Measurements from ENCODE around the gene CCDC116. TPM values are rescaled to one million over a fixed set of nuclear protein-coding genes. Genes with fewer than 3 reads are reported as not detected.

CCDC116 gene
- total RNA-seq (0.27 TPM), polyA plus RNA-seq (ENCODE audit: insufficient read depth in 1 of 8, insufficient read length in 8 of 8, low replicate concordance in 1 of 8) (under 1 TPM; 0.09 to 0.53 (median 0.34) TPM)
- long read RNA-seq, donor 1: 0 reads
- long read RNA-seq, donor 2: 0 reads
- long read RNA-seq, donor 3: 0 reads
- long read RNA-seq, donor 4: 0 reads
- long read RNA-seq, donor 5: 0 reads
- long read RNA-seq, donor 6: 0 reads
- long read RNA-seq, donor 7: 0 reads
- long read RNA-seq, donor 8: 0 reads
- long read RNA-seq, donor 9: 0 reads
- long read RNA-seq, donor 10: 0 reads
- long read RNA-seq, donor 11: 0 reads

DNA sequence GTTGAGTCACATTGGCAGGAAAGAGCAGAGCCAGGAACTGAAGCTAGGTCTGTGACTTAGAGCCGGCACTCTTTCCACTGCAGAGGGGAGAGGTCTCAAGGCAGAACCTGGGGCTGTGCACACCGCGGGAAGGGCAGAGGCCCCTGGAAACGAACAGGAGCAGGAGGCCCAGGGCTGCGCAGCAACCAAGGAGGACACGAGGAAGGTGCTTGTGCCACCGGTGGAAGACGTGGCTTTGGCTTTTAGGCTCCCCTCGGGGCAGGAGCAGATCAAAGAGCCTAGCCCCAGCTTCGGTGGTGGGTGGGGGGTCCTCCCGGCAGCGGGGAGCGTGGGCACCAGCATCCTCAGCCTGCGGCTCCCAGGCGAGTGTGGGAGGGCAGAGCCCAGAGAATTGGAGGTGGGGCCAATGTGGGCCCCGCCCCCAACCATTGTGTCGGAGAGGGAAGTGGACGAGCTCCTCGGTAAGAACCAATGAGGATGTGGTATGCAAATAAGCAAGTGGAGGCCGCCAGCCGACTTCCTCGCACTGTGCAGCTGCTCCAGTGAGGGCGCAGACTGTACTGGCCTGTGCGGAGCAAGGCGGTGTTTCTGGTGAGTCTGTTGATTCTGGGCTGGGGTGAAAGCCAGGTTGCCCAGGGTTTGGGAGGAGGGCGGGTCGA, at the start of gene CCDC116:
CCDC116 (plus strand) TSS at position 524 of the 659 bp plus-strand sequence. CDS start 422 bp downstream, outside the sequence.
- H3K36me3 ChIP-seq (ENCODE audit: control insufficient read depth, insufficient read depth, low read length): no peaks in the 10 kb centered on the region
- no peak for DNase-seq
- H3K4me1 ChIP-seq (ENCODE audit: control insufficient read depth, insufficient read depth, low read length): peaks cover 6% of the 10 kb centered on the region
- H3K27me3 ChIP-seq (ENCODE audit: control insufficient read depth, insufficient read depth, low read length): no peaks in the 10 kb centered on the region
- H3K9me3 ChIP-seq (replicated peaks; ENCODE audit: control insufficient read depth, low read depth, low read length): no peaks in the 10 kb centered on the region
- no peak within 1 kb of the TSS for H3K27ac ChIP-seq (ENCODE audit: low read length)
- H3K4me3 ChIP-seq (ENCODE audit: low read length): no peak within 1 kb of the TSS
- WGBS (ENCODE audit: insufficient coverage): 75% methylated on average over 27 of the region's 27 CpGs

GRCh38 chr22:21582801-21583740, 49.5 kb upstream of the CCDC116 start:
- DNase-seq: no peak
- H3K27me3 ChIP-seq (ENCODE audit: control insufficient read depth, insufficient read depth, low read length): no peaks in the 10 kb centered on the region
- H3K9me3 ChIP-seq (replicated peaks; ENCODE audit: control insufficient read depth, low read depth, low read length): no peaks in the 10 kb centered on the region
- no peak overlapping the region for H3K27ac ChIP-seq (ENCODE audit: low read length)
- peaks cover 11% of the 10 kb centered on the region for H3K36me3 ChIP-seq (ENCODE audit: control insufficient read depth, insufficient read depth, low read length)
- 70% methylated on average over 7 of the region's 10 CpGs for WGBS (ENCODE audit: insufficient coverage)
- H3K4me1 ChIP-seq (ENCODE audit: control insufficient read depth, insufficient read depth, low read length): peaks cover 14% of the 10 kb centered on the region
- H3K4me3 ChIP-seq (ENCODE audit: low read length): no peak overlapping the region

DNA sequence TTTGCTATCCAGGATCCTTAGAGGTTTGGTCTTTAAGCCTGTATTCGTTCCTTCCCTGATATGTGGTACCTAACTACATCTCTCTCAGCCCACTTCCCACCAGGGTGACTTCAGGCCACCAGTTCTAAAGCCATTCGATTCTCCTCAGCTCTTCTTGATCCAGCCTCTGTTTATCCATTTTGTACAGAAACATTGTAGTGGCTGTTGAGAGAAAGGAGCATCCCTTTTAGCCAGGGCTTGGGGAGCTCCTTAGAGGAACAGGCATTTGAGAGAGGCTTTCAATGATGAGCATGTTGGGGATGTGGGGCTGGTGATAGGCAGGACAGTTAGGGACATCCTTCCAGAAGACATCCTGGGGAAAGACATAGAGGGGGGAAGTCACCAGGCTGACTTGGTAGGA, 47.2 kb upstream of the CCDC116 start:
- H3K4me1 ChIP-seq (ENCODE audit: control insufficient read depth, insufficient read depth, low read length): peaks cover 16% of the 10 kb centered on the region
- no peaks in the 10 kb centered on the region for H3K9me3 ChIP-seq (replicated peaks; ENCODE audit: control insufficient read depth, low read depth, low read length)
- no peaks in the 10 kb centered on the region for H3K27me3 ChIP-seq (ENCODE audit: control insufficient read depth, insufficient read depth, low read length)
- no peak overlapping the region for H3K4me3 ChIP-seq (ENCODE audit: low read length)
- peaks cover 6% of the 10 kb centered on the region for H3K36me3 ChIP-seq (ENCODE audit: control insufficient read depth, insufficient read depth, low read length)
- no CpG with 5 or more reads among the region's 2 CpGs for WGBS (ENCODE audit: insufficient coverage)
- no peak overlapping the region for H3K27ac ChIP-seq (ENCODE audit: low read length)
- no peak for DNase-seq

GRCh38 chr22:21587803-21588611, 44.6 kb upstream of the CCDC116 start:
- H3K27me3 ChIP-seq (ENCODE audit: control insufficient read depth, insufficient read depth, low read length): no peaks in the 10 kb centered on the region
- H3K36me3 ChIP-seq (ENCODE audit: control insufficient read depth, insufficient read depth, low read length): peaks cover 14% of the 10 kb centered on the region
- peak; percentile 57 for DNase-seq
- 80% methylated on average over 2 of the region's 4 CpGs for WGBS (ENCODE audit: insufficient coverage)
- no peaks in the 10 kb centered on the region for H3K9me3 ChIP-seq (replicated peaks; ENCODE audit: control insufficient read depth, low read depth, low read length)
- H3K4me1 ChIP-seq (ENCODE audit: control insufficient read depth, insufficient read depth, low read length): peaks cover 26% of the 10 kb centered on the region
- H3K4me3 ChIP-seq (ENCODE audit: low read length): no peak overlapping the region
- no peak overlapping the region for H3K27ac ChIP-seq (ENCODE audit: low read length)

DNA sequence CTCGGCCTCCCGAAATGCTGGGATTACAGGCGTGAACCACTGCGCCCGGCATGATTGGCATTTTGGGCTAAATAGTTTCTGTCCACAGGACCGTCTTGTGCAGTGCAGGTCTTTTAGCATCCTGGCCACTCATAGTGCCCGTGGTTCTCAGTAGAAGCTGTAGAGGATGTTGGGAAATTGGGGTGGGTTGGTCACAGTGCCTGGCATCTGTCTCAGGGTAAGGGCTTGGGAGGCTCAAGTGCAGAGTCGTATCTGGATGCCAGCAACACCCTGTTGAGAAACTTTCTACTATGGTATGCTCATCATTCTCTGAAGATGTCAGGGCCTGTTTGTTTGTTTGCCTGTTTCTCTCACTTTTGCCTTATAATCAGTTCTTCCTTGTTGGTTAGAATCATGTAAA, 43.2 kb upstream of the CCDC116 start:
- Histone ChIP-seq H3K36me3 (ENCODE audit: control insufficient read depth, insufficient read depth, low read length) (peaks cover 25% of the 10 kb centered on the region), H3K4me1 (ENCODE audit: control insufficient read depth, insufficient read depth, low read length) (peaks cover 25% of the 10 kb centered on the region), H3K9me3 (replicated peaks; ENCODE audit: control insufficient read depth, low read depth, low read length) (no peaks in the 10 kb centered on the region), H3K27me3 (ENCODE audit: control insufficient read depth, insufficient read depth, low read length) (no peaks in the 10 kb centered on the region), H3K4me3 (ENCODE audit: low read length) (no peak overlapping the region), H3K27ac (ENCODE audit: low read length) (no peak overlapping the region)
- no peak for DNase-seq
- 91% methylated on average over 7 of the region's 8 CpGs for WGBS (ENCODE audit: insufficient coverage)

- Histone ChIP-seq H3K27ac (ENCODE audit: low read length) (no peak overlapping the region), H3K36me3 (ENCODE audit: control insufficient read depth, insufficient read depth, low read length) (peaks cover 37% of the 10 kb centered on the region), H3K4me3 (ENCODE audit: low read length) (no peak overlapping the region), H3K4me1 (ENCODE audit: control insufficient read depth, insufficient read depth, low read length) (peaks cover 25% of the 10 kb centered on the region), H3K27me3 (ENCODE audit: control insufficient read depth, insufficient read depth, low read length) (no peaks in the 10 kb centered on the region), H3K9me3 (replicated peaks; ENCODE audit: control insufficient read depth, low read depth, low read length) (no peaks in the 10 kb centered on the region)
- no peak for DNase-seq
- 67% methylated on average over 4 of the region's 9 CpGs for WGBS (ENCODE audit: insufficient coverage)
Observed at GRCh38 chr22:21590809-21591641, 41.5 kb upstream of the CCDC116 start.

DNA sequence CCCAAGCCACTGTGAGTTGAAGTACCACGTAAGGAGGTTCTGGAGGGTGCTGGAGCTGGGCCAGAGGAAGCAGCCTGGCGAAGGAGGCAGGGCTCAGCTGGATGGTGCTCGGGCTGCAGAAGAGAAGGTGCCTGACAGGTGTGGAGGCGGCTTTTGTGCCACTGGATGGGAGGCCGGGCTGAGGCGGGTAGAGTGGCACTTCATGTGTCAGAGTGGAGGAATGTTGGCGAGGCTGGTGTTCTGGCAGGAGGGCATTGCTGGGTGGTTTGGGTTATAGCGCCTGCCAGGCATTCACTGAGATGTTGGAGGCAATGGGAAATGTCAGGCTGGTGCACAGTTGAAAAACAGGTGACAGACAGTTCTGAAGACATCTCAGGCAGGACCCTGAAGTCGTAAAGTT, 40.9 kb upstream of the CCDC116 start:
- DNase-seq: no peak
- Histone ChIP-seq H3K36me3 (ENCODE audit: control insufficient read depth, insufficient read depth, low read length) (peaks cover 39% of the 10 kb centered on the region), H3K4me3 (ENCODE audit: low read length) (no peak overlapping the region), H3K4me1 (ENCODE audit: control insufficient read depth, insufficient read depth, low read length) (peaks cover 25% of the 10 kb centered on the region), H3K9me3 (replicated peaks; ENCODE audit: control insufficient read depth, low read depth, low read length) (no peaks in the 10 kb centered on the region), H3K27ac (ENCODE audit: low read length) (no peak overlapping the region), H3K27me3 (ENCODE audit: control insufficient read depth, insufficient read depth, low read length) (no peaks in the 10 kb centered on the region)
- 85% methylated on average over 9 of the region's 9 CpGs for WGBS (ENCODE audit: insufficient coverage)

DNA sequence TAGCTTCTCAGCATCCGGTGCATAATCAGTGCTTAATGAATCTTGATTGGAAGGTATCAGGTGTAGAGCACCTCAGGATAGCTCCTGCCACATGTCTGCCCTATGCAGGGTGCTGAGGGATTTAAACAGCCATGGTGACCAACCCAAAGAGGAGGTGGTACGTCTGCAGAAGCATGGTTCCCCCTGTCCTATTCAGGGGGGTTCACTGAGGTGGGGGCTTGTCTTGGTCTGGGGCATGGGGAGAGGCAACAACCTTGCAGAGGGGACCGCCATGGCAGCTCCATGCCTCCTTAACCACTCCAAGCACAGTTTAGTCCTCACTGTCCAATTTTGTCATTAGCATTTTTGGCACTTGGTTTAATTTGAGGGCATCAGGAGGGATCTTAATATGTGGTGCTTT, 40.1 kb upstream of the CCDC116 start:
- no peak overlapping the region for H3K27ac ChIP-seq (ENCODE audit: low read length)
- DNase-seq: no peak
- H3K9me3 ChIP-seq (replicated peaks; ENCODE audit: control insufficient read depth, low read depth, low read length): no peaks in the 10 kb centered on the region
- H3K36me3 ChIP-seq (ENCODE audit: control insufficient read depth, insufficient read depth, low read length): peaks cover 42% of the 10 kb centered on the region
- no CpG with 5 or more reads among the region's 3 CpGs for WGBS (ENCODE audit: insufficient coverage)
- no peaks in the 10 kb centered on the region for H3K27me3 ChIP-seq (ENCODE audit: control insufficient read depth, insufficient read depth, low read length)
- peaks cover 23% of the 10 kb centered on the region for H3K4me1 ChIP-seq (ENCODE audit: control insufficient read depth, insufficient read depth, low read length)
- H3K4me3 ChIP-seq (ENCODE audit: low read length): no peak overlapping the region
